Activated T-cell treated with anti-CD3 and anti-CD28 coated beads for 48 hours (primary cell): ENCODE data around the gene HOOK1.
"Not testable (repeated sequence)": the region's sequence is repeated elsewhere in the genome, so short reads cannot be mapped to it uniquely, and the experiment has no call there.

ENCODE experiments used
- DNase-seq: peaks from one replicate; pipeline ENCODE4 v3.0.0-alpha.2; 2020; ENCODE audit warnings: low read depth

Gene HOOK1

DNA sequence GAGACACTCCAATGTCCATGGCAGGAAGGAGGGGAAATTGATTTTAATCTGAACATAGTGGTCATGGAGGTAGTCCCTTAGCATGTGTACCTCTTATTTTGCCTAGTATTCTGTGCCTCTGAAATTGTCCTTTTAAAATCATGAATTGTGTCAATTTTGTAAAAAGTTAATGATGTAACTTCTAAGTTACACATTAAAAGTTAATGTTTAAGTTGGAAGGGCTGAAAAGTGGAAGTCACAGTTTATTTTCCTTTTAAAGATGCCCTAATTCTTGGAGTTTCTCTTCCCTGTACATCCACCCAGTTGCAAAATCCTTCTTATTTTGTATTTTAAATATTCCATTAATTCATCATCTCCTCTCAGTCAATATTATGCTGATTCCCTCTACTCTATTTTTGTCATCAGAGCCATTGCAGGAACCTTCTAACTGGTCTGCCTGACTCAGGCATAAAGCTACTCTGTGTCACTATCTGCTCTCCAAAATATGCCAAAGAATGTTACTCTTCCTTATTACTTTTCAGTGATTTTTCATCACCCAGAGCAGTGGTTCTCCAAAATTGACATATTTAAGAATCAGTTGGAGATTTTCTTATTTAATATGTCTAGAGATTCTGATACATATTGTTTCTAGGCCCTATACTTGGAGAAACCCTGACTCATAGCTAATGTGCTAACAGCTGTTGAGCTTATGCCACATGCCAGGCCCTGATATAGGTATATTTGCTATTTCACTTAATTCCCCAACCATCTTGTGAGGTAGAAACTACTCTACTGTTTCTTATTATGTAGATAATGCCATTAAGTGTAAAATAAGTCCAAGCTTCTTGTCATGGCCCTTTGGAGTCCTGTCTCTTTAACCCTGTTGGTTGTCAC, 5.1 kb downstream of the HOOK1 start:
- DNase-seq, result no peak

DNA sequence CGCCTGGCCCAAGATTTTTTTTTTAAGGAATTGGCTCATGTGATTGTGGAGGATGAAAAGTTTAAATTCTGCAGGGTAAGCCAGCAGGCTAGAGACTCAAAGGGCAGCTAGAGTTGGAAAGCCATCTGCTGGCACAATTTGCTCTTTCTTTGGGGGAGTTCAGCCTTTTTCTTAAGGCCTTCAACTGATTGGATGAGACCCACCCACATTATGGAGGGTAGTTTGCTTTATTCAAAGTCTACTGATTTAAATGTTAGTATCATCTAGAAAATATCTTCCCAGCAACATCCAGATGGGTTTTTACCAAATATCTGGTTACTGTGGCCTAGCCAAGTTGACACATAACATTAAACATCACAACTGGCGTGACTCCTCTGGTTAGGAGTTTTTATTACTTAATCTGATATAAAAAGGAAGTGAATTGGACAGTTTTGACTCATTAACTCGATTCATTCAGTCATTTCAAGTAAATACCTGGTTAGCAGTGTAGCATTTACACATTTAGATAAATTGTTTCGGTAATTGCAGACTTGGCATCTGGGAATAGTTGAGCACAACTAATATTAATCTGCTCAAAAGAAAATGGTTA, 12.4 kb downstream of the HOOK1 start:
- no peak for DNase-seq

GRCh38 chr1:59828160-59828559, 13.4 kb downstream of the HOOK1 start:
- DNase-seq, result no peak

GRCh38 chr1:59831529-59831928, 16.8 kb downstream of the HOOK1 start:
- no peak for DNase-seq

DNA sequence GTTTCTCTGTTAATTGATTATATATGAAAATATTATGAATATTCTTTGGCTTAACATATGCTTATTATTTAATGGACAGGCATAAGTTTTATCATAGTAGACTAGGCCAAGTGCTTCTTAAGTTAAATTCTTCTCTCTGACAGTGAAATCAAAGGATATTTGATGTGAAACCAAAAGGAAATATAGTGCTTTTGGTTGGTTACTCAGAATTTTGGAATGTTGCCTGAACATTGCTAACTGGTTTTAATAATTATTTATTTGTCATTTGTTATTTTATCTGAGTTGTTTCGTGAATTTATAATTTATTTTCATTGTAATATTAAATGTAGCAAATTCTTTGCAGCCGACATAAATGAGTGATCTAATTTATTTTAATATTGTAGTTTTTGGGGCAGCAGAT, 18.3 kb downstream of the HOOK1 start:
- no peak for DNase-seq

GRCh38 chr1:59833991-59834390, 19.2 kb downstream of the HOOK1 start:
- no peak for DNase-seq

- not testable (repeated sequence) for DNase-seq
These were observed 23.1 kb downstream of the HOOK1 start for GRCh38 chr1:59837857-59838256.

GRCh38 chr1:59845091-59845490, 30.3 kb downstream of the HOOK1 start:
- no peak for DNase-seq

- no peak for DNase-seq
These were observed 31.6 kb downstream of the HOOK1 start for GRCh38 chr1:59846209-59846894.

DNA sequence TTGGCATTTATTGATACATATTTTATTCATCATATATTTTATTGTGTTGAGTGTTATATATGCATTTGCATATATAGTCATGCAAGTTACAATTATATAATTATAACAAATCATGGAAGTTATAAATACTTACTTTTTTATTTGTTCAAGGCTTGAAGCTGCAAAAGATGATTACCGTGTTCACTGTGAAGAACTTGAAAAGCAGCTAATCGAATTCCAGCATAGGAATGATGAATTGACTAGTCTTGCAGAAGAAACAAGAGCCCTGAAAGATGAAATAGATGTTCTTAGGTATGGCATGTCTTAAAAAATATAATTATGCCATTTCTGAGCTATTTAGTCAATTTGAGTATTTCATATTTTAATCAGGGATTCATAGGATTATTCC, 32.1 kb downstream of the HOOK1 start:
- DNase-seq, result no peak

DNA sequence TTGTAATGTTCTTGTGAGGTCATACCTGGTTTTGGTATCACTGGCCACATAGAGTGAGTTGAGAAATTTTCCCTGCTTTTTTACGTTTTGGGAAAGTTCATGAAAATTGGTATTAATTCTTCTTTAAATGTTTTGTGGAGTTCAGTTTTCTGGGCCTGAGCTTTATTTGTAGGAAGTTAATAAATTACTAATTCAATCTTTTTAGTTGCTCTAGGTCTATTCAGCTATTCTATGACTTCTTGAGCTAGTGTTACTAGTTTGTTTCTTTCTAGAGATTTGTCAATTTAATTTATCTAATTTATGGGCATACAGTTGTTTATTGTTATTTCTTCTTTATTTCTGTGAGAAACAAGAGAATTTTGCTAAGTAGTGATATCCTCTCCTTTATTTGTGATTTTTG, 37.4 kb downstream of the HOOK1 start:
- DNase-seq, result no peak

DNA sequence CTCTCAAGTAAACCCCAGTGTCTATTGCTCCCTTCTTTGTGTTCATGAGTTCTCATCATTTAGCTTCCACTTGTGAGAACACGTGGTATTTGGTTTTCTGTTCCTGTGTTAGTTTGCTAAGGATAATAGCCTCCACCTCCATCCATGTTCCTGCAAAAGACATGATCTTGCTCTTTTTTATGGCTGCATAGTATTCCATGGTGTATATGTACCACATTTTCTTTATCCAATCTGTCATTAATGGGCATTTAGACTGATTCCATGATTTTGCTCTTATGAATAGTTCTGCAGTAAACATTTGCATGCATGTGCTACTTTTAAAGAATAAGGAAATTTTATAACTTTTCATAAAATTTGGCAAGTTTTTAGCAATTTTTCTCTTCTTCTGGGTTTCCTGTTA, 40.5 kb downstream of the HOOK1 start:
- not testable (repeated sequence) for DNase-seq

DNA sequence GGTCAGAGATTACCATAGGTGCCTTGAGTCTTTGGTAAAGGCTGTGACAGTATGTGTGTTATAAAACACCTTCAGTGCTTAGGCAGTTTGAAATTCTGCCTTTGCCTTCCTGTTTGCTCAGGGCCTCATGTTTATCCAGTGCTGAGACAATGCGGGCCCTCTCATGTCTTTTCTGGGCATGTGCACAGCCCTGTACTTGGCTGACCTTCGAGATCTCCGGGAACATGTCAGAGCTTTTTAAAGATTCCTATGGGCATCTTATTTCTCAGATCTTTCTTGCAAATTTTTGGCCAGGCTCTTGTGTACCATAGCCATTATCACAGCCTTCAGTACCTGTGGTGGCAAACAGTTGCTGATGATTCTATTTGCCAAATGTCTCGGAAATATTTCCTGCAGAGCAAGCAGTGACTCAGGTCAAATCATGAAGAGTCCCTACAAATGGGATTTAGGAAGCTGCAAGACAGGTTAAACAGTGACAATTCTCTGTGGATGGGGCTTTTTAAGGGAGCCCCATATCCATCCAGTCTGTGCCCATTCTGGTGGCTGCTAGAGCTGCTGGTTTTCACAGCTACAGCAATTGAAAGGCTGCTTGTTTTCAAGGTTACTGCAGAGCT, 42.1 kb downstream of the HOOK1 start:
- DNase-seq, result no peak

GRCh38 chr1:59857679-59858354, 43.1 kb downstream of the HOOK1 start:
- no peak for DNase-seq

DNA sequence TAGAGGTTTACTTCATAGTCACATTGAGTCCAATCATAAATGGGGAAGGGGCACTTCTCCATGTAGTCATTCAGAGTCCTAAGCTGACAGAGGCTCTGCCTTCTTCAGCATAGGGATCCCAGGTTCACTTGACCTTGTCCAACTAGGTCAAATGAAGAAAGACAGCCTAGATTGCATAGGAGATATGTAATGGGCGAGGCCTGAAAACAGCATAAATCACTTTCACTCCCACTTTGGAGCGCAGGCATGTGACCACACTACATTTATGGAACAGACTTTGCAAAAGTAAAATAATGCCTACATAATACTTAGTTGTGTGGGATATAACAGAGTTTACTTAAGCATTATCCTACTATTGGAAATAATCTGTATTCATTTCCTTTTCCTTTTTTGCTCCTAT, 51.7 kb downstream of the HOOK1 start:
- DNase-seq, result no peak

- DNase-seq, result no peak
These were observed 57.0 kb downstream of the HOOK1 start for GRCh38 chr1:59871746-59872145.

DNA sequence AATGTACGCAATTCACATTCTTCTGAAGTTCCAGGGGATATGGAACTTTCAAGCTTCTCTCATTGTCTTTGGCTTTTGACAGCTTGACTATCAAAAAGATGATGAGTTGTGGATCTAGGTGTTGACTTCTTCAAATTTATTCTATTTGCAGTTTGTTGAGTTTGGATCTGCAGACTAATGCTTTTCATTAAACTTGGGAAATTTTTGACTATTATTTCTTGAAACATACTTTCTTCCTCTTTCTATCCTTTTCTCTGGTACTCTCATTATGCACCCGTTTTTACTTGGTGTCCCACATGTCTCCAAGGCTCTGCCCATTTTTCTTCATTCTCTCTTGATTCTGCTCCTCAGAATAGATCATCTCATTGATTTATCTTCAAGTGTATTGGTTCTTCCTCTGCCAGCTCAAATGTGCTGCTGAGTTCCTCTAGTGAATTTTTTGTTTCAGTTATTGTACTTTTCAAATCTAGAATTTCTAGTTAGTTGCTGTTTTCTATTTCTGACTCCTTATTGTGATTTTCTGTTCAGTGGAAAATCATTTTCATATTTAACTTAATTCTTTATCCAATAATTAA, 62.4 kb downstream of the HOOK1 start:
- no peak for DNase-seq

DNA sequence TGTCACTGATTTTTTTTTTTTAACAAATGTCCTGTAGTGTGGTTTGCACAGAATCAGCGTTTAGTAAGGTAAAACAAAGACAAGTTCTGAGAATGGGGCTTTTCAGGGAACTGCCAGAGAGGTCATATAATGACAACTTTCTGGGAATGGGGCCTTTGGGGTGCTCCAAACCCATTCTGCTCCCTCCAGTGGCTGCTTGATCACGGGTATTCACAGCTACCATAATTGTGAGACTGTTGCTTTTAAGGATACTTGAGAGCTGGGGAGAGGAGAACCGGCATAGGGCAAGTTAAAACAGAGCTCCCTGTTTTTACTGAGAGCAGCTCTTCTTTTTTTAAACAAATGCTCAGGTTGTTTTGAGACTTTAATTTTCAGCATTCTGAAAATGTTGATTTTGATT, 63.6 kb downstream of the HOOK1 start:
- DNase-seq, result no peak

- DNase-seq, result peak; percentile 21
These were observed 64.8 kb downstream of the HOOK1 start for GRCh38 chr1:59879574-59879973.

DNA sequence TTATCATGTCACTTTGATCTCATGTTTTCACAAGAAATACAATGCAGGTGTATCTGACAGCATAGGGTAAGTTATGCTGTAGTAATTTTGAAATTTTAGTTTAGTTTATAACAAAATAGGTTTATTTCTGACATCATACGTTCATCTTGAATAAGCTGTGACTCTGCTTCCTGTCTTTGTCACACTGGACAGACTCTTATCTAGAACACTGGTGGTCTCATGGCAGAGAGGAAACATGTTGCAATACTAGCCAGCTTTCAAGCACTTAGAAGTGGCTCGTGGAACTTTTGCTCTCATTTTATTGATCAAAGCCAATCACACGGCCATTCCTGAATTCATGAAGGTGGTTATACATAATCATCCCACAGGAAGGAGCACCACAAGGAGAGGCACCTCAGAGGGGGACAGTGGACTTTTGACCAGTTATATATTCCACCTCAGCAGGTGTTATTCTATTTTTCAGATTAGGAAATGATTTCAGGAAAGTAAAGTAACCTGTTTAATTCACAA, 65.3 kb downstream of the HOOK1 start:
- DNase-seq, result no peak

GRCh38 chr1:59880735-59881134, 66.0 kb downstream of the HOOK1 start:
- DNase-seq, result no peak
